ENCODE measurements around the gene VCAN.

Gene VCAN

GRCh38 chr5:83564069-83564749 is 92.7 kb downstream of the VCAN start:
- DNase-seq (ENCODE audit: low spot score) = peak; percentile 24

GRCh38 chr5:83567741-83568140 is 96.2 kb downstream of the VCAN start:
- no peak for DNase-seq (ENCODE audit: low spot score)

- no peak for DNase-seq (ENCODE audit: low spot score)
Observed at GRCh38 chr5:83568186-83568585, 96.6 kb downstream of the VCAN start.

- no peak for DNase-seq (ENCODE audit: low spot score)
Observed at GRCh38 chr5:83570916-83571315, 99.4 kb downstream of the VCAN start.

- no peak for DNase-seq (ENCODE audit: low spot score)
Observed at GRCh38 chr5:83572271-83572670, 100.7 kb downstream of the VCAN start.

GRCh38 chr5:83576341-83576740 is 104.8 kb downstream of the VCAN start:
- no peak for DNase-seq (ENCODE audit: low spot score)

- DNase-seq (ENCODE audit: low spot score) = no peak
Observed at GRCh38 chr5:83577036-83577636, 105.6 kb downstream of the VCAN start.

GRCh38 chr5:83583859-83584258 is 112.3 kb downstream of the VCAN start:
- DNase-seq (ENCODE audit: low spot score) = no peak

- DNase-seq (ENCODE audit: low spot score) = no peak
Observed at GRCh38 chr5:83586874-83587776, 115.6 kb downstream of the VCAN start.

- no peak for DNase-seq (ENCODE audit: low spot score)
Observed at GRCh38 chr5:83589786-83590185, 118.2 kb downstream of the VCAN start.

GRCh38 chr5:83590966-83591365 is 119.4 kb downstream of the VCAN start:
- no peak for DNase-seq (ENCODE audit: low spot score)

- no peak for DNase-seq (ENCODE audit: low spot score)
Observed at GRCh38 chr5:83595217-83595616, 123.7 kb downstream of the VCAN start.

- peak; percentile 8 for DNase-seq (ENCODE audit: low spot score)
Observed at GRCh38 chr5:83608122-83608521, 136.6 kb downstream of the VCAN start.

- no peak for DNase-seq (ENCODE audit: low spot score)
Observed at GRCh38 chr5:83614841-83615240, 143.3 kb downstream of the VCAN start.

- no peak for DNase-seq (ENCODE audit: low spot score)
Observed at GRCh38 chr5:83628360-83628759, 156.8 kb downstream of the VCAN start.
